ENCODE measurements around the gene EFTUD2. TPM values are rescaled to one million over a fixed set of nuclear protein-coding genes. Genes with fewer than 3 reads are reported as not detected.

Gene EFTUD2
- total RNA-seq, 1 donor = 72.7 TPM

DNA sequence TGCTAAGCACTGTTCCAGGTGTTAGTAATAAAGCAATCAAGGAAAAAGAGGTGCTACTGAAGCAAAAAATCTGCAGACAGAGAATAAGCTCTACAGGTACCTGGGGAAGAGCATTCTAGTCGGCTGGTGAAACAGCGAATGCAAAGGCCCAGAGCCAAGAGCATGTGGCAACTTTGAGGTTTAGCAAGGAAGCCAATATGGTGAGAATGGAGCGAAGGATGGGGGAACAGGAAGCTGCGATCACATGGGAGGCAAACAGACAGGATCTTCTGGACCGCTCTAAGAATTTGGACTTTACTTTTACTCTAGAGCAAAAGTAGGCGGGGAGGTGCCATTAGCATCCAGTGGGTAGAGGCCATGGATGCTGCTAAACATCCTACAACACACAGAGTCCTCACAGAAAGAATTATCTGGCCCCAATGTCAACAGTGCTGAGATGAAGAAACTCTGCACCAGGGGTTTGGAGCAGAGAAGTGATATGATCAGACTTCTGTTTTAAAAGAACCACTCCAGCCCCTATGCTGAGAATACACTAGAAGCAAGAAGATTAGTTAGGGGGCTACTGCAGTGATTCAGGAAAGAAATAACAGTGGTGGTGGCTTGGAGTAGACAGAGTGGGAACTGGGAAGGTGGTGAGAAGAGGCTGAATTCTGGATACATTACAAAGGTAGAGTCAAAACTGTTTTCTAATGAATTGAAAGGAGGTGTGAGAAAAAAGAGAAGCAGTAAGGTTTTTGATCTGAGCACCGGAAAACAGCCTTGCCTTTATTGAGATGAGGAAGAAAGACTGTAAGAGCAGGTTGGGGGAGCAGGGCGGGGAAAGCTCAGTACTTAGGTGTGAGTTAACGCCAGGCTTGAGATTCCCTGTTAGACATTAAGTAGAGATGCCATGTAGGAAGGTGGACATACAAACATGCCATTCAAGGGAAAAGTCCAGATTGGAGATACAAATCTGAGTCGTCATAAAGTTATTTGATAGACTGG is 11.0 kb downstream of the EFTUD2 start:
- Histone ChIP-seq H3K4me3 (ENCODE audit: insufficient read depth, low read length) (no peak overlapping the region), H2AFZ (ENCODE audit: low read length) (no peak overlapping the region), H3K9me3 (ENCODE audit: low read depth, low read length) (no peaks in the 10 kb centered on the region), H3K79me2 (ENCODE audit: insufficient read depth, low read length) (peaks cover 58% of the 10 kb centered on the region), H3K4me2 (ENCODE audit: insufficient read depth, low read length) (no peak overlapping the region), H4K20me1 (ENCODE audit: insufficient read depth, low read length) (peaks cover 21% of the 10 kb centered on the region), H3K36me3 (ENCODE audit: insufficient read depth, low read length) (peaks cover 51% of the 10 kb centered on the region), H3K27ac (ENCODE audit: low read depth, low read length) (no peak overlapping the region), H3K27me3 (ENCODE audit: insufficient read depth, low read length) (no peaks in the 10 kb centered on the region), H3K4me1 (ENCODE audit: insufficient read depth, low read length) (peaks cover 4% of the 10 kb centered on the region)
- DNase-seq (ENCODE audit: insufficient read length, low spot score, missing footprints) = peak; percentile 50
- TF ChIP-seq, protein P1, sequence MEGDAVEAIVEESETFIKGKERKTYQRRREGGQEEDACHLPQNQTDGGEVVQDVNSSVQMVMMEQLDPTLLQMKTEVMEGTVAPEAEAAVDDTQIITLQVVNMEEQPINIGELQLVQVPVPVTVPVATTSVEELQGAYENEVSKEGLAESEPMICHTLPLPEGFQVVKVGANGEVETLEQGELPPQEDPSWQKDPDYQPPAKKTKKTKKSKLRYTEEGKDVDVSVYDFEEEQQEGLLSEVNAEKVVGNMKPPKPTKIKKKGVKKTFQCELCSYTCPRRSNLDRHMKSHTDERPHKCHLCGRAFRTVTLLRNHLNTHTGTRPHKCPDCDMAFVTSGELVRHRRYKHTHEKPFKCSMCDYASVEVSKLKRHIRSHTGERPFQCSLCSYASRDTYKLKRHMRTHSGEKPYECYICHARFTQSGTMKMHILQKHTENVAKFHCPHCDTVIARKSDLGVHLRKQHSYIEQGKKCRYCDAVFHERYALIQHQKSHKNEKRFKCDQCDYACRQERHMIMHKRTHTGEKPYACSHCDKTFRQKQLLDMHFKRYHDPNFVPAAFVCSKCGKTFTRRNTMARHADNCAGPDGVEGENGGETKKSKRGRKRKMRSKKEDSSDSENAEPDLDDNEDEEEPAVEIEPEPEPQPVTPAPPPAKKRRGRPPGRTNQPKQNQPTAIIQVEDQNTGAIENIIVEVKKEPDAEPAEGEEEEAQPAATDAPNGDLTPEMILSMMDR (IDR thresholded peaks at IDR 0.05; ENCODE audit: extremely low read depth, low read depth, low read length) = no peak

DNA sequence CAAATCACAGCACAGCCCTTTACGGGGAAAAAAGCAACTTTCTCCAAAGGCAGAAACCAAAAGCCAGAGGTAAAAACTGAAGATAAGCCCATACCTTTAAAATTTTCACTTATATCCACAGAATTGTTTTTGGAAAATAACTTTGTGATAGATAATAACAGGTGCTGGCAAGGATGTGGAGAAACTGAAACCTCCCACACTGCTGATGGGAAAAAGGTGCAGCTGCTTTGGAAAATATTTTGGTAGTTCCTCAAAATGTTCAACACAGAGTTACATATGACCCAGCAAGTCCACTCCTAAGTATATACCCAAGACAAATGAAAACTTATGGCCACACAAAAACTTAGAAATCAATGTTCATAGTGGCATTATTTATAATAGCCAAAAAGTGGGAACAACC is 12.2 kb downstream of the EFTUD2 start:
- Histone ChIP-seq H4K20me1 (ENCODE audit: insufficient read depth, low read length) (peaks cover 21% of the 10 kb centered on the region), H3K27me3 (ENCODE audit: insufficient read depth, low read length) (no peaks in the 10 kb centered on the region), H3K79me2 (ENCODE audit: insufficient read depth, low read length) (peaks cover 51% of the 10 kb centered on the region), H2AFZ (ENCODE audit: low read length) (no peak overlapping the region), H3K9me3 (ENCODE audit: low read depth, low read length) (no peaks in the 10 kb centered on the region), H3K4me2 (ENCODE audit: insufficient read depth, low read length) (no peak overlapping the region), H3K4me3 (ENCODE audit: insufficient read depth, low read length) (no peak overlapping the region), H3K27ac (ENCODE audit: low read depth, low read length) (no peak overlapping the region), H3K36me3 (ENCODE audit: insufficient read depth, low read length) (peaks cover 56% of the 10 kb centered on the region), H3K4me1 (ENCODE audit: insufficient read depth, low read length) (peaks cover 4% of the 10 kb centered on the region)
- TF ChIP-seq, protein P1 (IDR thresholded peaks at IDR 0.05; ENCODE audit: extremely low read depth, low read depth, low read length) = no peak
- DNase-seq (ENCODE audit: insufficient read length, low spot score, missing footprints) = no peak

DNA sequence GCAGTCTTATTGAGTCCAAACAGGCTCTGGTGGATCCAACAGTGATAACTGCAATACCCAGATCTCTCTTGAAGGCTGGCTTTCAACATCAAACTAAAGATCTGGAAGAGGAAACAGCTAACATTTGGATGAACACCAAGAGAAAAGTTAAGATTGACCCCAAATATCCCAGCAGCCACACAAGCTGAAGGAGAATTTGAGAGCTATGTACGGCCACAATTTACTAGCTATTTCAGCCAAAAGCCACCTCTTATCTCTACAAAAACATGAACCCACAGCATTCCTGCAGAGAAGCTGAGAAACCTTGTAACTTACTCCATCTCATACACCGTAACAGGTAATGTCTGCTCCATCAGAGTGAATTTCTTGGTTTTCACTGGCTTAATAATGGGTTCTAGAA is 14.3 kb downstream of the EFTUD2 start:
- TF ChIP-seq, protein P1 (IDR thresholded peaks at IDR 0.05; ENCODE audit: extremely low read depth, low read depth, low read length) = no peak
- no peak overlapping the region for H3K27ac ChIP-seq (ENCODE audit: low read depth, low read length)
- H3K9me3 ChIP-seq (ENCODE audit: low read depth, low read length) = no peaks in the 10 kb centered on the region
- H2AFZ ChIP-seq (ENCODE audit: low read length) = no peak overlapping the region
- no peak overlapping the region for H3K4me2 ChIP-seq (ENCODE audit: insufficient read depth, low read length)
- H4K20me1 ChIP-seq (ENCODE audit: insufficient read depth, low read length) = peaks cover 18% of the 10 kb centered on the region
- H3K27me3 ChIP-seq (ENCODE audit: insufficient read depth, low read length) = no peaks in the 10 kb centered on the region
- no peak for DNase-seq (ENCODE audit: insufficient read length, low spot score, missing footprints)
- H3K4me1 ChIP-seq (ENCODE audit: insufficient read depth, low read length) = peaks cover 4% of the 10 kb centered on the region
- H3K36me3 ChIP-seq (ENCODE audit: insufficient read depth, low read length) = peaks cover 62% of the 10 kb centered on the region
- H3K4me3 ChIP-seq (ENCODE audit: insufficient read depth, low read length) = no peak overlapping the region
- H3K79me2 ChIP-seq (ENCODE audit: insufficient read depth, low read length) = peaks cover 33% of the 10 kb centered on the region

DNA sequence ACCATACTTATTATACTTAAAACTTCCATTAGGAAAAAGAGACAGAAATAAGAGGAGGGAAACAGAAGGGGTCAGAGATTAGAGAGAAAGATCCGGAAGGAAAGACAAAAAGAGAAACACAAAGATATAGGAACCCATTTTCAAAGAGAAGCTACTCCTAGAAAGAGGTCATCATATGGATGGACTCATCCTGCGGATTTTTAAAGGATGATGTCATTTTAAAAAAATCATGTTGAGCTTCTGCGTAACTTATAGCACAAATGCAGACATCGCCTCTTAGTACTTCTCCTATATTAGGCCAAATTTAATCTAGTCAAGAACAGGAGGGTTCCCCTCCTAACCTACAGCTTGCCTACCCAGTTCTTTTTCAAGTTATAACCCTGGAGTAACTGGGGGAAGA is 18.1 kb downstream of the EFTUD2 start:
- Histone ChIP-seq H3K27me3 (ENCODE audit: insufficient read depth, low read length) (no peaks in the 10 kb centered on the region), H2AFZ (ENCODE audit: low read length) (no peak overlapping the region), H3K4me2 (ENCODE audit: insufficient read depth, low read length) (no peak overlapping the region), H3K79me2 (ENCODE audit: insufficient read depth, low read length) (no peaks in the 10 kb centered on the region), H4K20me1 (ENCODE audit: insufficient read depth, low read length) (peaks cover 4% of the 10 kb centered on the region), H3K27ac (ENCODE audit: low read depth, low read length) (no peak overlapping the region), H3K4me1 (ENCODE audit: insufficient read depth, low read length) (no peaks in the 10 kb centered on the region), H3K36me3 (ENCODE audit: insufficient read depth, low read length) (peaks cover 75% of the 10 kb centered on the region), H3K4me3 (ENCODE audit: insufficient read depth, low read length) (no peak overlapping the region), H3K9me3 (ENCODE audit: low read depth, low read length) (no peaks in the 10 kb centered on the region)
- TF ChIP-seq, protein P1 (IDR thresholded peaks at IDR 0.05; ENCODE audit: extremely low read depth, low read depth, low read length) = no peak
- no peak for DNase-seq (ENCODE audit: insufficient read length, low spot score, missing footprints)
